NCI-H1436 (cell line): Measurements from ENCODE around the gene DAP.
"Not testable (repeated sequence)": the region's sequence is repeated elsewhere in the genome, so short reads cannot be mapped to it uniquely, and the experiment has no call there.

Source experiments
- DNase-seq: peaks from one replicate; lab custom pipeline; 2025; lab: John Stamatoyannopoulos, UW

The DAP gene

DNA sequence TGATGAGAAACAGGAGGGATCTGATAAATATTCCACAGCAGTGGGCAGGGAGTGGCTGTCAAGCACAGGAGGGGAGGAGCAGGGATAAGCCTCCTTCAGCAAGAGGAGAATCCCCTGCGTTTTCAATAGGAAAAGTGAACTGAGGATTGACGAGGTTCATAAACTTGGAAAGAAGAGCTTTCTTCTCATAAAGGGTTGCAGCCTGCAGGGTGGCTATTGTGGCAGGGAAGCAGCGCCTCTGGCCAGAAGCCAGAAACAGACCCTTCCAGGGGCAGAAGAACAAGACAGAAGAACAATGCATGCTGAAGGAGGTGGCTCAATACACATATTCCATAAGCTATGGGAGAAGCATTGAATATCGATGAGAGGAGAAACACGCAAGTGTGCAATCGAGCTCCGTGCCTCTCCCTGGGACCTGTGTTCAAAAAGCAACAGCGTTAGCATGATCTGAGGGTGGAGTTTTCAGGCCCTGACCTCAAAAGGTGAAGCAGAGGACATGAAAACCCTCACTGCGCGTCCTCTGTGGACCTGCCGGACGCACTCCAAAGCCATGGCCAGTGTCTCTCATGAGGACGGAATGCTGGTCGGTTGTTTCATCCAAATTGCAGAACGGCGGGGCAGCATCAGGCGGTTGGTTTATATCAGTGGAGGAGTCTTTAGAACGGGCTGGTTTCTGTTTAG, 129.6 kb downstream of the DAP start:
- DNase-seq: no peak

GRCh38 chr5:10630744-10631143, 130.3 kb downstream of the DAP start:
- not testable (repeated sequence) for DNase-seq

- no peak for DNase-seq
Observed at GRCh38 chr5:10630126-10630525, 130.9 kb downstream of the DAP start.

GRCh38 chr5:10629682-10630081, 131.4 kb downstream of the DAP start:
- DNase-seq: no peak
